CD4-positive, alpha-beta T cell treated with Interferon alpha-2 for 1 hour (primary cell): Measurements from ENCODE around the gene CEP104.

Source experiments
- DNase-seq, 2 donors: peaks; one replicate each; pipeline ENCODE4 v3.0.0-alpha.2; 2020 to 2022

Gene CEP104

GRCh38 chr1:3795453-3796214 is 61.4 kb downstream of the CEP104 start:
- DNase-seq: no peak

- no peak for DNase-seq
Observed at GRCh38 chr1:3790952-3791351, 66.1 kb downstream of the CEP104 start.

GRCh38 chr1:3790500-3790923 is 66.5 kb downstream of the CEP104 start:
- DNase-seq: no peak

- no peak for DNase-seq
Observed at GRCh38 chr1:3789421-3790300, 67.3 kb downstream of the CEP104 start.

- DNase-seq: no peak
Observed at GRCh38 chr1:3788756-3789420, 68.1 kb downstream of the CEP104 start.

- no peak for DNase-seq
Observed at GRCh38 chr1:3787745-3788605, 69.0 kb downstream of the CEP104 start.

- DNase-seq: no peak
Observed at GRCh38 chr1:3787349-3787715, 69.7 kb downstream of the CEP104 start.

- no peak for DNase-seq
Observed at GRCh38 chr1:3786468-3787348, 70.3 kb downstream of the CEP104 start.

- no peak for DNase-seq
Observed at GRCh38 chr1:3785456-3786157, 71.4 kb downstream of the CEP104 start.

- DNase-seq: no peak
Observed at GRCh38 chr1:3785045-3785444, 72.0 kb downstream of the CEP104 start.

- DNase-seq: no peak
Observed at GRCh38 chr1:3783651-3784474, 73.1 kb downstream of the CEP104 start.

- DNase-seq: no peak
Observed at GRCh38 chr1:3780901-3781300, 76.1 kb downstream of the CEP104 start.

- DNase-seq: no peak
Observed at GRCh38 chr1:3779912-3780416, 77.0 kb downstream of the CEP104 start.

GRCh38 chr1:3779265-3779911 is 77.6 kb downstream of the CEP104 start:
- DNase-seq: no peak

- DNase-seq: no peak
Observed at GRCh38 chr1:3778590-3779264, 78.3 kb downstream of the CEP104 start.

- no peak for DNase-seq
Observed at GRCh38 chr1:3777647-3778589, 79.1 kb downstream of the CEP104 start.

GRCh38 chr1:3777078-3777547 is 79.9 kb downstream of the CEP104 start:
- DNase-seq: no peak
